NCI-H2081 (cell line): ENCODE results near the gene RPL28.
A peak's percentile ranks its signal among the peaks of the same experiment; 100 is the strongest.
"Not testable (repeated sequence)": the region's sequence is repeated elsewhere in the genome, so short reads cannot be mapped to it uniquely, and the experiment has no call there.

Source experiments
- DNase-seq, 2 experiments: peaks; one replicate each; lab custom pipeline; 2025; lab: John Stamatoyannopoulos, UW

RPL28 gene

DNA sequence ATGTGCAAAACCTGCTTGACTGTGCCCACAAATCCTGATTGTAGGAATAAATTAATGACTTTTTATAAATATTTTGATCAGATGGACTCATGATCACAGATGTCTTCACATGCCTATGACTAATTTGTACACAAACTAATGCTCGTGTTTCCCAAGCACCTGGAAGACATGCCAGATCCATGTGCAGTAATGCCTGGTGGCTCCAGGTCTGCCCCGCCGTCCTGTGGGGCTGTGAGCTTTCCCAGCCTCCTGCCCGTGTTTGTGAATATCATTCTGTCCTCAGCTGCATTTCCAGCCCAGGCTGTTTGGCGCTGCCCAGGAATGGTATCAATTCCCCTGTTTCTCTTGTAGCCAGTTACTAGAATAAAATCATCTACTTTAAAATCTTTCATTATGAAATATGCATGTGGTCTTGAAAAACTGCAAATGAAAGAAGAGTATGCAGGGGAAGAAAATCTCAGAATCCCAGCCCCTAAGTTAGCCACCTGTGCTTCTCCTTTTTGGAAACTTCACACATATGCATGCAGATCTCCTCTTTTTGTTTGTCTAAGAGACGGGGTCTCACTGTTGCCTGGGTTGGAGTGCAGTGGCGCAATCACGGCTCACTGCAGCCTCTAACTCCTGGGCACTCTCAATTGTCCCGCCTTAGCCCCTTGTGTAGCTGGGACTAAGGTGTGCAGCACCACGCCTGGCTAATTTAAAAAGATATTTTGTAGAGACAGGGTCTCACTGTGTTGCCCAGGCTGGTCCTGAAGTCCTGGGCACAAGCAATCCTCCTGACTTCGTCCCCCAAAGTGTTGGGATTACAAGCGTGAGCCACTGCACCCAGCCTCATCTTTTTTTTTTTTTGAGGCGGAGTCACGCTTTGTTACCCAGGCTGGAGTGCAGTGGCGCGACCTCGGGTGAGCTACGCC, 6.2 kb downstream of the RPL28 start:
- DNase-seq: no peak

DNA sequence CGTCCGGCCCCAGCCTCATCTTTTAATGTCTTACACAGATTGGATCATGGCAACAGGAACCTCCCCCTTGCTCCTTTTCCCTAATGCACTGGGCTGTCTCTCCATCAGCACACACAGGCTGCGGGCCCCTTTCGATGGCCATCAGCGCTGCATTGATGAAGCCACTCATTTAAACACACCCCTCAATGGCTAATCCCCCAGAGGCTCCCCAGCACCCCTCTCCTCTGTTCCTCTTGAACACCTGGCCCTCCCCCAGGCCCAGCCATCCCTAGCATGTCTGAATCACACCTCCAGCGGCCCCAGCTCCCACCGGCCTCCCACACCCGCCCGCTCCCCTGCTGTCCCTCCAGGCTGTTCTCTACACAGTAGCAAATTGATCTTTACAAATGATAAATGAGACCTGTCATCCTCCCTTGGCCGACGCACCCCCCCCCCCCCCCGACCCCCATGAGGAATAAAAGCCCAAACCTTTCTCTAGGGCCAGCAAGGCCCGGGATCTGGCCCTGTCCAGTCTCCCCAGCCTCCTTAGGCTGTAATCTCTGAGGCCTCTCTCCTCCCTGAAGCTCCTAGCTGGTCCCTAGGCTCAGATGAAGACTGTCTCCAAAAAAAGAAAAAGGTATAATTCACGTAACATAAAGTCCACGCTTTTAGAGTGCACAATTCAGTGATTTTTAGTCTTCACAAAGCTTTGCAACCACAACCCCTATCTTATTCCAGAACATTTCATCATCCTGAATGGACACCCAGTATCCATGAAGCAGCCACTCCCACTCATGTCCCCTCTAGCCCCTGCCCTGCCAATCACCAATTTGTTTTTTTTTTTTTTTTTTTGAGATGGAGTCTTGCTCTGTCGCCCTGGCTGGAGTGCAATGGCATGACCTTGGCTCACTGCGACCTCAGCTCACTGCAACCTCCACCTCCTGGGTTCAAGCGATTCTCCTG, 7.4 kb downstream of the RPL28 start:
- DNase-seq: no peak

GRCh38 chr19:55398200-55398925, 12.6 kb downstream of the RPL28 start:
- no peak for DNase-seq

- DNase-seq: no peak
These were observed 14.8 kb downstream of the RPL28 start for GRCh38 chr19:55400281-55401087.

- DNase-seq: not testable (repeated sequence)
These were observed 15.7 kb downstream of the RPL28 start for GRCh38 chr19:55401390-55401789.

DNA sequence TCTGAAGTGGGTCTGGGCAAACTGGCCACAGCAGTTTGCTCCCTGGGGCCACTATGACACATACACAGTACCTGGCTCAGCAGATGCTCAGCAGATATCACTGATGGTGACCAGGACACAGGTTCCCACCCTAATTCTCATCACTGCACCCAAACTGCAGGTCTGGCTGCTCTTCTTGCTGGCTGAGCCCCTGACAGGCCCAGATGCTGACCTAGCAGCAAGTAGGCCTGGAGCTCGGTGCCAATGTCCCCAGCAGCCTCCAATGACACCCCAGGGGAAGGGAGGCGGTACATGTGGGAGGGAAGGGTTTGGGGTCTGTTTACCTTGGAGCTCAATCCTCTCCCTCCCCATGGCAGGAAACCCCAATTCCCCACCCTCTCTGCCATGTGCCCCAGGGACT, 16.8 kb downstream of the RPL28 start:
- DNase-seq: no peak

- DNase-seq: no peak
These were observed 19.9 kb downstream of the RPL28 start for GRCh38 chr19:55405638-55406037.

DNA sequence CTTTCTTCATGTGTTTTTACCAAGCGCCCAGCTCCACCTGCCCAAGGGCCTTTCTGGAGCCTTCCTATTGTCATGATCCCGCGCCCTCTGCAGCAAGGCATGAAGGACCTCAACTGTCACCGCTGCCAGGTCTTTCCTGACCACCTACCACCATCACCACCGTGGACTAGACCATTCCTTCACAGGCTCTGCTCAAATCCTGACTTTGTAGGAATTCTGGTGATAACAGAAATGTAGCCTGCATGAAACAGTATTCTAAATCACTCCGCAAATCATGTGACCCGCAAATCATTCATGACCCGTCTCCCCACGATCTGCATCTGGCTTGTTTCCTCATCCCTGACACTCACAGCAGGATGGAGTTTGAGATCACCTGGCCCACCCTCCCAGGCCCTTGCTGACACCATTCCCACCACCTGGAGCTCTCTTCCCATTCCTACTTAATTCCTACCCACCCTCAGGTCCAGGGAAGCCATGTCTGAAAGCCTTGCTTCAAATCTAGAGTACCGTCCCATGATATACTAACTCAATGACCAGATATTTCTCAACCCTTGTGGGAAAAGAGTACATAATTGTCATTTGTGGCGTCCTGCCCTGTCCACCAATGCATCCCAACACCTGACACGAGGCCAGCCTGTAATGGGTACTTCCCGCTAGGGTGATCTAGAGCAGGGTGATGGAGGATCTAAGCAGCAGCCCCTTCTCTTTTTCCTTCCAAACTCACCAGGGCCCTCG, 20.5 kb downstream of the RPL28 start:
- DNase-seq: no peak

DNA sequence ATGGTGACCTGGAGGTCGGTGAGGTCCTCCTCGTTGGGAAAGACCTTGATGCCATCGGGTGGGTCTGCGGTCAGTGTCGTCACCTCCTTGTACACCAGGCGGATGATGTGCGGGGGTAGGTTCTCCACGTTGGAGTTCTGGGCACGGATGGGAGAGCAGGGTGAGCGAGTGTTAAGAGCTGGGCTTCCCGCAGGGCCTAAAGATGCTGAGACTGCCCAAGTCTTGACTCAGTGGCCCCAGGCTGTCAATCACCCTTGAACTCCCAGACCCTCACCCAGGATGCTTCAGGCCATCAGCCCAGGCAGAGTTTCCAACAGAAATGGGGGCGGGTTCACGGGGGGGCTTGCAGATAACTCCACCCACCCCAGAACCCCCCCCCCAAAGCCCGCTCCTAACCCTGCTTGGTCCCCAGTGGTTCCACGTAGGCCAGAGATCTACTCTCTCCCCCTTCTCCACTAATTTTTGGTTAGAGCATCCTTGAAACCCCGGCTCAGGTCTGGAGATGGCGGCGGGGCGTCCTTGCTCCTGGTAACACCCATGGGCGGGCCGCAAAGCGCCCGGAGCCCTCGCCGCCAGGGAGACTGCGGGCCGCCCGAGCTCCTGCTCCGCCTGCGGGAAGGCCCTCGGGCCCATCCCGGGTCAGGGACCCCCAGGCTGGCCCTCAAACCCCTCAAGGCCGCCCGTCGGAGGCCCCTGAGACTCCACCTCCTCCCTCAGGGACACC, 21.3 kb downstream of the RPL28 start:
- DNase-seq: no peak

DNA sequence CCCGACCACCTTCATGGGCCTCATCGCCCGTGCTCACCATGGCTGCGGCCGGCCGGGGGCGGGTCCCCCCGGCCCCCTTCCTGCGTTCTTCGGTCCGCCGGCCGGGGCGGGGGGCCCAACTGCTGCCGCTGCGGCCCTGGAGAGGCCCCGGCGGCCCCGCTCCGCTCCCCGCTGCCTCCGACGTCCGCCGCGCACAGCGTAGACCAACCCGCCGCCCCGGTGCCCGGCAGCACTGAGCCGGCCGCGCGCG, 21.7 kb downstream of the RPL28 start, which contains the start of gene UBE2S:
UBE2S (minus strand) TSS at position 239 of the 250 bp plus-strand sequence; CDS start at position 40, 199 bp downstream.
- DNase-seq: not testable (repeated sequence)

DNA sequence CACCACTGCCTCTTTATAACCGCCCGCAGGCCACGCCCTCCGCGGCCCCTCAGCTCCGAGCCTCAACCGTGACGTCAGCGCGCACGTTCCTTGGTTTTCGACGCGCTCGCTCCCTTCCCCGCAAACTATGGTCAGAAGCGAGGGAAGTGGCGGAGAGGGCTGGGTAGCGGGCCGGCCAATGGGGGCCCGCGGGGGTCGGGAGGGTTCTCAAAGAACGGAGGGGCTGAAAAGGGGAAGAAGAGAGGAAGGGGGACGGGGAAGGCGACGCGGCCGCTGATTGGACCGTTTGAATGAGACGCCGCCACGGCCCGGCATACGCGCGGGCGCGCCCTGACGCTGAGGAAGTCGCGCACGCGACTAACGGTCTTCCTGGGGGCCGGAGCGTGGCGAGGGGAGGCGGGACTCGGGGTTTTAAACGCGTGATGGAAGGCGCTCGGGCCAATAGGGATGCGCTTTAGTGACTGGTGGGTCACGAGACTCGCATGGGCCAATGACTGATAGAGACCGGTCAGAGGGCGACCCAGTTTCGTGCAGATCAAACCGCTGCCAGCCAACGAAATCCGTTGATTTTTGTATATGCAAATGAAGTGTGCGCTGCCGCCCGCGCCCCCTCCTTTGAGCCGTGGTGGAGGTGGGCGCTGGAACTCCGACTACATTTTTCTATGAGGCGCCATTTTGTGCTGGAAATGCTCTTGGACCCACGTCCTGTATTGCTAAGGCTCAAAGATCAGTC, 22.2 kb downstream of the RPL28 start:
- DNase-seq: peak; percentile 99

DNA sequence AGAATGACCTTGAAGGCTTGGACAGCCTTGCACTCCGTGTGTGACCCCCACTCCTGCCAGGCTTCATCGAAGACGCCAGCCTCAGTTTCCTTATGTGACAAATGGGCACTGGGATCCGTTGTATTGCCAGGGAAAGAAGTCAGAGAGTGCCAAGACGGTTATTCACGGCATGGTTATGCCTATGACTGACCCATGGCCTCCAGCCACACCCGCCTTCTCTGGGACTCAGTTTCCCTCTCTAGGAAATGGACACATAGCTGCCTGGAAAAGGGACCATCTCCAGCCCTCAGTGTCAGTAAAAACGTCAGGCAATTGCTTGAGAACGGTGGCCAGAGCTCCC, 22.8 kb downstream of the RPL28 start:
- DNase-seq: no peak

- DNase-seq: not testable (repeated sequence)
These were observed 23.4 kb downstream of the RPL28 start for GRCh38 chr19:55409179-55409578.

- DNase-seq: no peak
These were observed 24.4 kb downstream of the RPL28 start for GRCh38 chr19:55410168-55410567.

DNA sequence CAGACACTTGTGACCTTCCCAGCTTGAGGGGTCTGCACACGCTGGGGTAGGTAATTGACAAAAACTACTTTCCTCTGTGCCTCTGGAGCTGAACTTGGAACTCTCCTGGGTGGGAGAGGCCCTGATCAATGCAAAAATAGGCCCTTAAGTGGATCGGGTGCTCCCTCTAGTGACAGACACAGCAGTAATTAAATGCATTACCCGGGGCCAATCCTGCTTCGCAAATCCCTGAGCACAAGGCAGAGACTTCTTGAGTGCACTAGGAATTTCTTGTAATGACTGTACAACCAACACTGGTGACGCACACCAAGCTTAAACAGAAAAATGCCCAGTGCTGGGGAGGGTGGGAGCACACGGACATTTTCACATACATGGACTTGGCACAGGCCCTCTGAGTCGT, 32.5 kb downstream of the RPL28 start:
- peak; percentile 58 to 65 for DNase-seq

DNA sequence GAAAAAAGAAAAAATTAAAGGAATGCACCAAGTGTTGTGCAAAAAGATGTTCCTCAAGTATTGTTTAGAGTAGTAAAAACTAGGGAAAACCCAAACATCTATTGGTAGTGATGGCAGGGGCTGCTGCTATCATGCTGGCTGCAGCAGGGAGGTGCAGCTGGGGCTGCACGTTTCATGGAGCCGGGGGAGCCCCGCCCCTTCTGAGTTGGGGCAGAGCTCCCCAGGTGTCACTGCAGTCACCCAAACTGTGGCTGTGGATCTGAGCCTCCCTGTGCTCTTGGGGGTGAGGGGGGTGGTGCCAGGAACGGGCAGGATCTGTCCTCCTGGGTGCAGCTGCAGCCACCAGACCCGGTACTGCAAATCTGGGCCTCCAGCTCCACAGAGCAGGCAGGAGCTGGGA, 33.4 kb downstream of the RPL28 start:
- no peak for DNase-seq

GRCh38 chr19:55419624-55420236, 34.0 kb downstream of the RPL28 start:
- no peak for DNase-seq

DNA sequence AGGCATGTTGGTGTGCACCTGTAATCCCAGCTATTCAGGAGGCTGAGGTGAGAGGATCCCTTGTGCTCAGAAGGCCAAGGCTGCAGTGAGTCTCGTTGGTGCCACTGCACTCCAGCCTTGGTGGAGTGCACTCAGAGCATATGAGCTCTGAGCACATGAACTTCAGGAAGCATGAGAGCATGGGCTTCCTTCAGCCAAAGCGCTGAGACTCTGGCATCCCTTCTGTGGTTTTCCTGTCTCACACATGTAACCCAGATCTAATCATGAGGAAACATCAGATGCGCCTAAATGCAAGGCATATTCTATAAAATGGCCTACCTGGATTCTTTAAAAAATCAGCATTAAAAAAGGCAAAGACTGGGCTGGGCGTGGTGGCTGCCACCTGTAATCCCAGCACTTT, 35.5 kb downstream of the RPL28 start:
- DNase-seq: not testable (repeated sequence)
